Measurements from ENCODE around the gene ANKRD28. TPM values are rescaled to one million over a fixed set of nuclear protein-coding genes. Genes with fewer than 3 reads are reported as not detected.

ANKRD28 gene
- total and polyA plus RNA-seq, 2 of the 4 experiments (the other 2 are of a cell fraction), result 52.6 to 211 TPM

DNA sequence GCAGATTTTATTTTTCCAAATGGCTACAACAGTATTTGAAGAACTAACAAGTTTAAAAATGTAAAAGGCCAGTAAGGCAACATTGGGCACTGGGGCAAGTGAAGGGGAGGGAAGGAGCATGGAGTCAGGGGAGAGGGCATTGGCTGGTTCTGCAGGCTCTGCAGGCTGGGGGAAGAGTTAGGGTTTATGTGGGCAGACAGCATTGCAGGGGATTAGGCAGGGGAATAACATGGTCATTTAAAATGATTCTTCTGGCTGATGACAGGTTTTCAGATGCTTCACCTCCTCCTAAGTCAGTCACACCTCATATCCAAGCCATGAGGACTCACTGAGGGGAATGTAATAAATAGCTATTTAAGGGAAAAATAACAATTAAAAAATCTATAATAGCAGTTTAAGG is 143.7 kb downstream of the ANKRD28 start:
- Histone ChIP-seq H2BK20ac (ENCODE audit: low read depth, low read length) (peak overlapping the region; percentile 85), H3K79me1 (ENCODE audit: low read depth in 1 of 2, low read length in 2 of 2) (peaks cover 3 to 8% of the 10 kb centered on the region in 2 experiments; a peak in 2 of 4 replicates), H4K8ac (ENCODE audit: low read depth in 2 of 2, low read length in 2 of 2) (peak overlapping the region in 1 of 2 experiments; percentile 57; a peak in 1 of 4 replicates), H4K5ac (ENCODE audit: low read depth, low read length) (no peak overlapping the region; the same call in 1 of the 2 replicates), H3K9me1 (ENCODE audit: insufficient read depth, low read length) (peaks cover 10% of the 10 kb centered on the region), H4K91ac (ENCODE audit: insufficient read depth, low read depth, low read length) (peak overlapping the region; percentile 84), H2BK5ac (ENCODE audit: low read depth, low read length, poor library complexity, severe bottlenecking) (peak overlapping the region; percentile 86), H2BK120ac (ENCODE audit: low read depth, low read length) (peak overlapping the region; percentile 79), H3K4ac (ENCODE audit: low read depth, low read length) (peak overlapping the region; percentile 82), H3K9ac (ENCODE audit: low read depth, low read length) (no peak overlapping the region), H2AK9ac (replicated peaks; ENCODE audit: low read depth, low read length, poor library complexity) (no peak overlapping the region), H2BK15ac (ENCODE audit: low read depth, low read length) (0 out of 3 replicates have a peak overlapping the region, but pooled peaks have one; percentile 60), H3K23ac (ENCODE audit: low read depth, low read length) (no peak overlapping the region), H3K36me3 (ENCODE audit: control insufficient read depth, insufficient read depth, low read length) (no peaks in the 10 kb centered on the region), H3K9me3 (ENCODE audit: control insufficient read depth, insufficient read depth, low read length) (peaks cover 8% of the 10 kb centered on the region), H3K56ac (ENCODE audit: extremely low read depth, insufficient read depth, low read length) (no peak overlapping the region), H3K4me1 (ENCODE audit: control insufficient read depth, insufficient read depth, low read length) (peaks cover 5% of the 10 kb centered on the region), H2AK5ac (ENCODE audit: low read depth, low read length) (0 out of 2 replicates have a peak overlapping the region, but pooled peaks have one; percentile 49), H4K20me1 (ENCODE audit: insufficient read depth, low read length) (no peaks in the 10 kb centered on the region), H3K18ac (ENCODE audit: low read depth, low read length) (peak overlapping the region; percentile 5; the same call in 1 of the 2 replicates), H3K4me3 (ENCODE audit: insufficient read depth, low read depth, low read length) (no peak overlapping the region), H3K14ac (replicated peaks; ENCODE audit: low read depth, low read length) (no peak overlapping the region; the same call in 1 of the 2 replicates), H3K4me2 (ENCODE audit: low read depth, low read length) (no peak overlapping the region), H2AFZ (replicated peaks; ENCODE audit: low read length, poor library complexity) (no peak overlapping the region), H3K27ac (ENCODE audit: insufficient read depth, low read length) (peak overlapping the region; percentile 38; the same call in 1 of the 2 replicates), H3K27me3 (ENCODE audit: control insufficient read depth, insufficient read depth, low read length) (no peaks in the 10 kb centered on the region)
- DNase-seq, result no peak
- peak; percentile 61 for ATAC-seq (ENCODE audit: low read depth)
- ChIA-PET CTCF (no interaction called here), POLR2A (ENCODE audit: unreplicated experiment) (interaction anchor here (0.7 kb wide), 1 partner anchor 1751 kb away, joined by 4 read pairs; no protein-coding TSS in a partner anchor)
- dilution Hi-C loops (cut with HindIII; ENCODE audit: low sequenced_read_pairs, unreplicated experiment), result no loop called here
- BruUV-seq (replicated peaks), result no TSS peak
- in situ Hi-C loops (cut with MboI; ENCODE audit: low sequenced_read_pairs), result no loop called here
- TF ChIP-seq SMC3 (IDR thresholded peaks at IDR 0.05; ENCODE audit: low read depth, low read length) (no peak), CHD1 (IDR thresholded peaks at IDR 0.05; ENCODE audit: low read depth, low read length) (no peak), FOS (IDR thresholded peaks at IDR 0.05; ENCODE audit: low read depth, low read length) (no peak), RFX5 (IDR thresholded peaks at IDR 0.05; ENCODE audit: low read depth, low read length) (no peak), CTCF (conservative IDR thresholded peaks at IDR 0.05; ENCODE audit: low read depth, low read length) (no peak), CEBPB (IDR thresholded peaks at IDR 0.05; ENCODE audit: low read depth, low read length) (no peak), POLR2A (IDR thresholded peaks at IDR 0.05; ENCODE audit: low read depth, low read length) (no peak), USF2 (IDR thresholded peaks at IDR 0.05; ENCODE audit: low read depth, low read length) (no peak), MAZ (IDR thresholded peaks at IDR 0.05; ENCODE audit: borderline replicate concordance, low read depth, low read length) (no peak), RCOR1 (IDR thresholded peaks at IDR 0.05; ENCODE audit: insufficient replicate concordance, low read length) (no peak), NFE2L2 (IDR thresholded peaks at IDR 0.05; ENCODE audit: low read depth, low read length) (no peak), MAFK (IDR thresholded peaks at IDR 0.05; ENCODE audit: low read depth, low read length) (no peak), RAD21 (IDR thresholded peaks at IDR 0.05; ENCODE audit: low read length) (no peak), MXI1 (IDR thresholded peaks at IDR 0.05; ENCODE audit: borderline replicate concordance, low read depth, low read length) (no peak), BHLHE40 (IDR thresholded peaks at IDR 0.05; ENCODE audit: low read depth, low read length) (no peak)
- TF ChIP-seq, protein P1, sequence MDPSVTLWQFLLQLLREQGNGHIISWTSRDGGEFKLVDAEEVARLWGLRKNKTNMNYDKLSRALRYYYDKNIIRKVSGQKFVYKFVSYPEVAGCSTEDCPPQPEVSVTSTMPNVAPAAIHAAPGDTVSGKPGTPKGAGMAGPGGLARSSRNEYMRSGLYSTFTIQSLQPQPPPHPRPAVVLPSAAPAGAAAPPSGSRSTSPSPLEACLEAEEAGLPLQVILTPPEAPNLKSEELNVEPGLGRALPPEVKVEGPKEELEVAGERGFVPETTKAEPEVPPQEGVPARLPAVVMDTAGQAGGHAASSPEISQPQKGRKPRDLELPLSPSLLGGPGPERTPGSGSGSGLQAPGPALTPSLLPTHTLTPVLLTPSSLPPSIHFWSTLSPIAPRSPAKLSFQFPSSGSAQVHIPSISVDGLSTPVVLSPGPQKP (IDR thresholded peaks at IDR 0.05; ENCODE audit: borderline replicate concordance, low read depth, low read length), result no peak
- intact Hi-C loops (cut with micrococcal nuclease), result no loop called here

Measured in IMR-90 (cell line).